ENCODE results near the gene GPBP1L1.

The GPBP1L1 gene

GRCh38 chr1:45629035-45629434 lies 57.3 kb downstream of the GPBP1L1 start:
- no peak for DNase-seq (ENCODE audit: extremely low read depth, low read depth)
- TF ChIP-seq CTCF (IDR thresholded peaks at IDR 0.05; ENCODE audit: low read depth, low read length) = no peak

- TF ChIP-seq CTCF (IDR thresholded peaks at IDR 0.05; ENCODE audit: low read depth, low read length) = no peak
- no peak for DNase-seq (ENCODE audit: extremely low read depth, low read depth)
Observed at GRCh38 chr1:45623972-45624371, 62.4 kb downstream of the GPBP1L1 start, which contains the start of gene CCDC17. CCDC17 (minus strand) TSS chr1:45624054; CDS start chr1:45623909, 145 bp downstream.

GRCh38 chr1:45622524-45623394 lies 63.6 kb downstream of the GPBP1L1 start:
- DNase-seq (ENCODE audit: extremely low read depth, low read depth) = no peak
- no peak for TF ChIP-seq CTCF (IDR thresholded peaks at IDR 0.05; ENCODE audit: low read depth, low read length)

- TF ChIP-seq CTCF (IDR thresholded peaks at IDR 0.05; ENCODE audit: low read depth, low read length) = no peak
- DNase-seq (ENCODE audit: extremely low read depth, low read depth) = no peak
Observed at GRCh38 chr1:45621895-45622523, 64.3 kb downstream of the GPBP1L1 start.

GRCh38 chr1:45621501-45621836 lies 64.9 kb downstream of the GPBP1L1 start:
- DNase-seq (ENCODE audit: extremely low read depth, low read depth) = no peak
- no peak for TF ChIP-seq CTCF (IDR thresholded peaks at IDR 0.05; ENCODE audit: low read depth, low read length)

GRCh38 chr1:45620588-45621500 lies 65.5 kb downstream of the GPBP1L1 start:
- no peak for TF ChIP-seq CTCF (IDR thresholded peaks at IDR 0.05; ENCODE audit: low read depth, low read length)
- DNase-seq (ENCODE audit: extremely low read depth, low read depth) = no peak

Measured in AG09319 (cell line).